Lower leg skin (tissue), 3 donors: ENCODE measurements around the gene IGDCC3.

ENCODE experiments used
- POLR2A ChIP-seq, 2 donors: fragments of 450-650 bp; IDR thresholded peaks; one replicate each; pipeline ENCODE4 v1.6.1; 2016 to 2017; ENCODE audit warnings: antibody characterized with exemption in 2 of 2, mild to moderate bottlenecking in 1 of 2, moderate library complexity in 1 of 2
- TF ChIP-seq, protein P1 (sequence below), 3 donors: fragments of 450-650 bp; IDR thresholded peaks; one replicate each; pipeline ENCODE4 v1.5.1; 2016; ENCODE audit warnings: antibody characterized with exemption in 3 of 3, mild to moderate bottlenecking in 3 of 3, moderate library complexity in 2 of 3

DNA sequence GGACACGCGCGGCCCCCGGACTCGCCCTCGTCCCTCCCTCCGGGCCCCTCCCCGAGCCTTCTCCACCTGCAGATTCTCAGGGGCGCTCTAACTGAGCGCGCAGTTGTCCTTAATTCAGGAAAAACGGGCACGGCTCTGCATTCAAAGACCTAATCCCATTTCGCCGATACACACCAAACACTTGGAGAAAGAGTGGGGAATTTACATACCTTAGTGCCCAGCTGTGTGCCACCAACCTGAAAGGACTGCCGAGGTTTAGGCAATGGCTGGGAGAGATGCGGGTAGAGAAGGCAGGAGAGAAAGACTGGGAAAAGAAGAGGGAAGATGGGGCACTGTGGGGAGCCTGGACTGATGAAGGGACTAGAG is 21.8 kb downstream of the IGDCC3 start:
- TF ChIP-seq POLR2A (IDR thresholded peaks at IDR 0.05), result no peak
- TF ChIP-seq, protein P1, sequence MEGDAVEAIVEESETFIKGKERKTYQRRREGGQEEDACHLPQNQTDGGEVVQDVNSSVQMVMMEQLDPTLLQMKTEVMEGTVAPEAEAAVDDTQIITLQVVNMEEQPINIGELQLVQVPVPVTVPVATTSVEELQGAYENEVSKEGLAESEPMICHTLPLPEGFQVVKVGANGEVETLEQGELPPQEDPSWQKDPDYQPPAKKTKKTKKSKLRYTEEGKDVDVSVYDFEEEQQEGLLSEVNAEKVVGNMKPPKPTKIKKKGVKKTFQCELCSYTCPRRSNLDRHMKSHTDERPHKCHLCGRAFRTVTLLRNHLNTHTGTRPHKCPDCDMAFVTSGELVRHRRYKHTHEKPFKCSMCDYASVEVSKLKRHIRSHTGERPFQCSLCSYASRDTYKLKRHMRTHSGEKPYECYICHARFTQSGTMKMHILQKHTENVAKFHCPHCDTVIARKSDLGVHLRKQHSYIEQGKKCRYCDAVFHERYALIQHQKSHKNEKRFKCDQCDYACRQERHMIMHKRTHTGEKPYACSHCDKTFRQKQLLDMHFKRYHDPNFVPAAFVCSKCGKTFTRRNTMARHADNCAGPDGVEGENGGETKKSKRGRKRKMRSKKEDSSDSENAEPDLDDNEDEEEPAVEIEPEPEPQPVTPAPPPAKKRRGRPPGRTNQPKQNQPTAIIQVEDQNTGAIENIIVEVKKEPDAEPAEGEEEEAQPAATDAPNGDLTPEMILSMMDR (IDR thresholded peaks at IDR 0.05), result no peak
